Measurements from ENCODE around the gene KLF5.

The KLF5 gene

GRCh38 chr13:73075954-73076353 lies 17.1 kb downstream of the KLF5 start:
- no peak overlapping the region for H3K4me3 ChIP-seq (ENCODE audit: low read depth, low read length)
- TF ChIP-seq CTCF (IDR thresholded peaks at IDR 0.05; ENCODE audit: low read depth, low read length), result no peak

- no peak for TF ChIP-seq CTCF (IDR thresholded peaks at IDR 0.05; ENCODE audit: low read depth, low read length)
- no peak overlapping the region for H3K4me3 ChIP-seq (ENCODE audit: low read depth, low read length)
Measured at GRCh38 chr13:73077865-73078264, 19.1 kb downstream of the KLF5 start.

- TF ChIP-seq CTCF (IDR thresholded peaks at IDR 0.05; ENCODE audit: low read depth, low read length), result no peak
- H3K4me3 ChIP-seq (ENCODE audit: low read depth, low read length), result no peak overlapping the region
Measured at GRCh38 chr13:73079359-73079758, 20.6 kb downstream of the KLF5 start.

- no peak for TF ChIP-seq CTCF (IDR thresholded peaks at IDR 0.05; ENCODE audit: low read depth, low read length)
- H3K4me3 ChIP-seq (ENCODE audit: low read depth, low read length), result no peak overlapping the region
Measured at GRCh38 chr13:73081256-73081915, 22.6 kb downstream of the KLF5 start.

- no peak for TF ChIP-seq CTCF (IDR thresholded peaks at IDR 0.05; ENCODE audit: low read depth, low read length)
- no peak overlapping the region for H3K4me3 ChIP-seq (ENCODE audit: low read depth, low read length)
Measured at GRCh38 chr13:73082471-73082870, 23.7 kb downstream of the KLF5 start.

- H3K4me3 ChIP-seq (ENCODE audit: low read depth, low read length), result no peak overlapping the region
- TF ChIP-seq CTCF (IDR thresholded peaks at IDR 0.05; ENCODE audit: low read depth, low read length), result no peak
Measured at GRCh38 chr13:73082895-73083294, 24.1 kb downstream of the KLF5 start.

GRCh38 chr13:73088332-73088935 lies 29.6 kb downstream of the KLF5 start:
- no peak for TF ChIP-seq CTCF (IDR thresholded peaks at IDR 0.05; ENCODE audit: low read depth, low read length)
- no peak overlapping the region for H3K4me3 ChIP-seq (ENCODE audit: low read depth, low read length)
